A204.1 (cell line): ENCODE data around the gene CDK6.
"Not testable (repeated sequence)": the region's sequence is repeated elsewhere in the genome, so short reads cannot be mapped to it uniquely, and the experiment has no call there.

ENCODE experiments used
- FAIRE-seq: peaks from 2 replicates; lab custom pipeline; 2012; peaks lifted over from hg19 to GRCh38; lab: Jason Lieb, UNC

Gene CDK6

DNA sequence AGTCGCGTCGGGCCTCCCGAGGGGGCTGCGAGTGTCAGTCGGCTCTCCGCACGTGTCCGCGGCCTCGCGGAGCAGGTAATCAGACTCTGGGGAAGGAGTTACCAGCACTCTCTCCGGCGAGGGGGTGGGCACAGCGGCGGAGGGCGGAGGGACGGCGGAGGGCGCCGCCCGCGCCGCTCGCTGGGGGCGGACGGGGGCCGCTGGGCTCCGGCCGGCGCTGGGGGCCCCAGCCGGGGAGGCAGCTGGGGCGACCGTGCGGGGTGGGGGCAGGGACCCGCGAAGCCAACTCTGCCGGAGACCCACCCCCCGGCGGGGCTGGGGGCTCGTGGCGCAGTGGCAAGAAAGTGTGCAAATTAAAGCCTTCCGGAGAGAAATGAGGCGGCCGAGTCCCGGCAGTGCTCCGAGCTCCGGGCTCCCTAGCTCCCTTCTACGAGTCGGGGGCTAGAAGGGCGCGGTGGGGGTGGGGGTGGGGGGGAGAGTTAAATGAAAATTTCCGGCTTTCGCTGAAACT is at the start of gene CDK6:
CDK6 (minus strand) TSS at position 85 of the 511 bp plus-strand sequence. CDS start 3,250 bp downstream, outside the sequence.
- FAIRE-seq, result no peak

- not testable (repeated sequence) for FAIRE-seq
These were observed 49.7 kb upstream of the CDK6 start for GRCh38 chr7:92886039-92886438.

- FAIRE-seq, result no peak
These were observed 47.8 kb upstream of the CDK6 start for GRCh38 chr7:92884218-92884617.

DNA sequence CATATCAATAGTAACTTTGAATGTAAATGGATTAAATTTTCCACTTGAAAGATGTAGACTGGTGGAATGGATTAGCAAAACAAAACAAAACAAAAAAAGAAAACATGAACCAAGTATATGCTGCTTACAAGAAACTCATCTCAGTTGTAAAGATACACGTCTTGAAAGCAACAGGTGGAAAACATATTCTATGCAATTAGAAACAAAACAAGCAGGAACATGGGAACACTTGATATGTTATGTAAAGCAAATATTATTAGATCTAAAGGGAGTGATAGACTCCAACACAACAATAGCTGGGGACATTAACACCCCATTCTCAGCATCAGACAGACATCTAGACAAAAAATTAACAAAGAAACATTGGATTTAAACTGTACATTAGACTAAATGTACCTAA is 46.4 kb upstream of the CDK6 start:
- peak; percentile 37 for FAIRE-seq

- no peak for FAIRE-seq
These were observed 44.7 kb upstream of the CDK6 start for GRCh38 chr7:92881091-92881485.

DNA sequence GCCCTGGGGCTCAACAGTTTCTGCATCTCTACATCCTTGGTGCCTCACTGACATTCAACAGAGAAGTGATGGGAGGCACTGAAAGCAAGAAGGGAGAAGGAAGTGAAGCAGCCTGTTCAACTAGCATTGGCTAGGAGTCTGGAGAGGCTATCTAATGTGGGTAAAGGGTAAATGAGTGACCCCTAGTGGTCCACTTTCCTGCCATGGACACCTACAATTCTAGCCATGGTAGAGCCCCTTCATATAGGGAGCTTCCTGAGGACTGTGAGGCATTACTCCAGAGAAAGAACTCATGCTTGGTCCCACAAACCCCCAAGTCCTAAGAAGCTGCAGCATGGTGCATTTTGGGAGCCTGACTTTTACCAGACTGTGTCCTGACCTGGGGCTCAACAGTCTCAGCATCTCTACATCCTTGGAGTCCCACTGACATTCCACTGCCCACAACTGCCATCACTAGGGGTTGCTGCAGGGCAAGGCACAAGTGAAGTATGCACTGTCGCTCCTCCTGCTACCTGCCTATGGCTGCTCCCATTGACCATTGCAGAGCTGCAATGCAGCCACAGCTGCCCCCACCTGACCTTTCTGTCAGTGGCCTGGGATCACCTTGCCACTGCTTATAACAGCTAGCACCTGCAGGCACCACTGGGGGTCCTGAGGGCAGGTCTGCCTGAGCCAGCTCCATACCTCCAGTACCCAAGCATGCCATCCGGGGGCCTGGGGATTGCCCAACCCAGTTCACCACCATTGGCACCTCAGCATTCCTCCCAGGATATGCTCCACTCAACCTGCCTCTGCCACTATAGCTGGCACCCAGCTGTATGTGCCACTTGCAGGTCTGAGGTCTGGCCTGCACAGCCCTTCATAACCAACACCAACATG is 44.1 kb upstream of the CDK6 start:
- no peak for FAIRE-seq

- no peak for FAIRE-seq
These were observed 41.0 kb upstream of the CDK6 start for GRCh38 chr7:92877367-92877766.

DNA sequence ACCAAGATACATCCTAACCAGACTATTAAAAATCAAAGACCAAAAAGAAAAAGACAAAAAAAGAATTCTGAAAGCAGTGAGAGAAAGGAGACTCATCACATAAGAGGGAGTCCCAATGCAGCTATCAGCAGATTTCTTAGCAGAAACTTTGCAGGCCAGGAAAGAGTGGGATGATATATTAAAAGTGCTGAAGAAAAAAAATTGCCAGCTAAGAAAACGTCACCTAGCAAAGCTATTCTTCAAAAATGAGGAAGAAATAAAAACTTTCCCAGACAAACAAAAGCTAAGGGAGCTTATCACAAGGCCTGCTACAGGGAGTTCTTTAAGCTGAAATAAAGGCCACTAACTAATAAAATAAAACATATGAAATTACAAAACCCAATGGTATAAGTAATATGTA is 40.5 kb upstream of the CDK6 start:
- no peak for FAIRE-seq

DNA sequence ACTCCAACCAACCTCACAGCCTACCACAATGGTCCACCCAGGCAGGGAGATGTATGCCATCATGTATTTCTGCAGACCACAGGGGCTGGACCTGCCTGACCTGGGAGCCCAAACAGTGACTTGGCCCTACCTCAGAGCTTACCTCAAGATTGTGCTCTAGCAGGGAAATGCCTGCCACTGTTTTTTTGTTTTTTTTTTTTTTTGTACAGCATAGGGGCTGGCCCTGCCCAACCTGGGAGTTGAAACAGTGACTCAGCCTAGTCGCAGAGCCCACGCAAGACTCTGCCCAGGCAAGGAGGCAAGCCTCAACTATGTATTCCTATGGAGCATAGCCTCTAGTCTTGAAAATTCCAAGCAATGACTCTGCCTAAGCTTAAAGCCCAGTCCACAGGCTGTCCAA is 39.3 kb upstream of the CDK6 start:
- FAIRE-seq, result no peak

DNA sequence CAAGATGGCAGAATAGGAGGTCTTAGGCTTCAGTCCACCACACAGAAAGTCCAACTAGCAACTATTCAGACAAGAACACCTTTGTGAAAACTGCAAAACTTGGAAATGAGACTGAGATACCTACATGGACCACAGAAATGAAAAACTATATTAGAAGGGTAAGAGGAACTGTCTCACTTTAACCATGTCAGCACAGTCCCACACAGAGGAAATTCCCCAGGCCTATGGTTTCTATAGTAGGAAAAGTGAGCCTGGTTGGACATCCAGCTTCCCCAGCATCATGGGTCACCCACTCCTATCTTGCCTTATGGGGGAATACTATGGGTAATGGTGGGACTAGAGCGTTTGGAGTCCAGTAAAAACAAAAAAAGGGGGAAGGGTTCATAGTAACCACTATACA is 38.8 kb upstream of the CDK6 start:
- FAIRE-seq, result no peak

GRCh38 chr7:92874567-92874966 is 38.2 kb upstream of the CDK6 start:
- FAIRE-seq, result no peak

GRCh38 chr7:92873776-92874175 is 37.4 kb upstream of the CDK6 start:
- FAIRE-seq, result no peak

DNA sequence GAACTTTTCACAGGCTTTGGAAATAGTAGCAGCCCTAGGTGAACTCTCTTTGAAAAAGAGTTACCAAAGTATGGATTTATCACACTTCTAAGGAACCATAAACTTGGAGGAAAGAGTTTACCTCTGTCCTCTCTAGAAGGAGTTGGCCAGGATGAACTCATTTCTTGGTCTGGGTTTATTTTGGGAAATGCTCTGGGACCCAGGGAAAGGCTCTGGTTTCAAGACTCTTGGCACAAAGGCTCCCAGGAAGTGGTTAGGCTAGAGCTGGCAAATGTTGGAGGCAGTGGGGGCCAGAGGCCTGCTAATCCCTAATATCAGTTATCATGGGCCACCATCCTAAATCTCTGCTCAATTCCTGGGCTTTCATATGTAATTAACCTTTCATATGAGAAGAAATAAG is 36.3 kb upstream of the CDK6 start:
- no peak for FAIRE-seq

DNA sequence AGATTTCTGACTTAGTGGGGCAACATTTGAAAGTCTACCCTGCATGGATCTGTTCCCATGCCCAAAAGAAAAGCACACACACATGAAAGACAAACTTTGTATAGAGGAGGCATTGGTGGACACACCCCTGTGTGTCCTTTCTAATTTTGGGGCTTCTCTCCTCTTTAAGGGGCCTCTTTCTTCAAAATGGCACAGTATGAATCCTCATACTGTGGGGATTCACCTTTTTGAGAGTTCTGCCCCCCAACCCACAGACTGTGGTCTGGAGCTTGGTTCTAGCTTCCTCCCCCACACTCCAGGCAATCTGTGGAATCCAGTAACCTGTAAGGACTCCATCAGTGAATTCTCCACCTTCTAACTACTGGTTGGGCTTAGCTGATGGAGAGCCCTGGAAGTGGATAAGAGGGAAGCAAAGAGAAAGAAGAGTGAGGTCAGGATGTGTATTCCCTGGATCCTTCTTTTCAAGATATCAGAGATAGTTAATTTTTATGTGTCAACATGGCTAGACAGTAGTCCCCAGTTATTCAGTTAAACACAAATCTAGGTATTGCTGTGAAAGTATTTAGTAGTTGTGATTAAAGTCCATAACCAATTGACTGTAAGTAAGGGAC is 32.4 kb upstream of the CDK6 start:
- FAIRE-seq, result no peak

- FAIRE-seq, result not testable (repeated sequence)
These were observed 27.8 kb upstream of the CDK6 start for GRCh38 chr7:92864169-92864568.

- no peak for FAIRE-seq
These were observed 20.1 kb upstream of the CDK6 start for GRCh38 chr7:92856436-92856835.

- FAIRE-seq, result no peak
These were observed 18.3 kb upstream of the CDK6 start for GRCh38 chr7:92854501-92855238.

- no peak for FAIRE-seq
These were observed 15.4 kb upstream of the CDK6 start for GRCh38 chr7:92851732-92852131.

GRCh38 chr7:92850516-92850915 is 14.1 kb upstream of the CDK6 start:
- FAIRE-seq, result no peak

DNA sequence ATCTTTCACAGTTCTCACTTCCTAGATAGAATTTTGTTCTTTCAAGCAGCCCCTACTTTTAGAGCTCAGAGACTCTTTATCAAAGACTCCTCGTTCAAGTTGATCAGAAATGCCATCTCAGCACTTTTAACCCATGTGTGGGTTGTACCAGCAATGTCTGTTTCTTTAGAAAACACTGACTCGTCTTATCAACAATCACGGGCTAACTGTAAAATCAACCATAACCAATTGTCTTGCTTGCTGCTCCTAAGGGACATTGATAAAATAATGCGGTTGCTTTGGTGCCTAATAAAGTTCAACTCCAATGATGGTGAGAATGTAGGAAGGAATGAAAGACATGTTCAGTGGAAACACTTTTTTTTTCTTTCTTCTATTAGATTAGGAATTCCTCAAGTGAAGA is 12.9 kb upstream of the CDK6 start:
- FAIRE-seq, result no peak

- no peak for FAIRE-seq
These were observed 12.5 kb upstream of the CDK6 start for GRCh38 chr7:92848851-92849250.

DNA sequence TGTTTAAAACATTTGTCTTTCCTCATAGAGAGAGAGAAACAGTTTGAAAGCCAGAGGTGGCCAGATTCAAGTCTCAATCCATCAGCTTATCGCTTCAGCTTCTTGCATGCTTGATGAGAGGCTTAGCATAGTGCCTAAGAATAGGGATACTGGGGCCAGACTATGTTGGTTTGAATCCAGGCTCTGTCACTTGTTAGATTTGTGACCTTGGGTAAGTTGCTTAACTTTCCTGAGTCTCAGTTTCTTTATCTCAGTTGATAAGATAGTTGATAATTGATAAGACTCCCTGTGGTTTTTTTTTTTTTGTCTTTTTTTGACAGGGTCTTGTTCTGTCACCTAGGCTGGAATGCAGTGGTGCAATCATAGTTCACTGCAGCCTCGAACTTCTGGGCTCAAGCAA is 12.1 kb upstream of the CDK6 start:
- no peak for FAIRE-seq

DNA sequence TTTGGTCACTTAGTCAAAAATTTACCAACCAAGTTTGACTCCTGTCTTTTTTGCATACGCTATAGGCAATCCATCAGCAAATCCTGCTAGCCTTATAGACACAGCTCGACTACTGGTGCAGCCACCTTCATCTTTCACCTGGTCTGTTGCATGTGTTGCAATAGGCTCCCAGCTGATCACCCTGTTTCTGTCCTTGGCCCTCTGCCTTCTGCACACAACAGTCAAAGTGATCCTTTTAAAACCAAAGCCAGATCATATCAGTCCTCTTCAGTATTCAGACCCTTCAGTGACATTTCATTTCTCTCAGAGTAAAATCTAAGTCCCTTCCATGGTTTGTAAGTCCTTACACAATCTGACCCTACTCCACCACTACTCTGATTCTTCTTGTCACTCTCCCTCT is 10.9 kb upstream of the CDK6 start:
- no peak for FAIRE-seq
